ENCODE results near the gene TMEM248.
"Not testable (repeated sequence)": the region's sequence is repeated elsewhere in the genome, so short reads cannot be mapped to it uniquely, and the experiment has no call there.

DNA sequence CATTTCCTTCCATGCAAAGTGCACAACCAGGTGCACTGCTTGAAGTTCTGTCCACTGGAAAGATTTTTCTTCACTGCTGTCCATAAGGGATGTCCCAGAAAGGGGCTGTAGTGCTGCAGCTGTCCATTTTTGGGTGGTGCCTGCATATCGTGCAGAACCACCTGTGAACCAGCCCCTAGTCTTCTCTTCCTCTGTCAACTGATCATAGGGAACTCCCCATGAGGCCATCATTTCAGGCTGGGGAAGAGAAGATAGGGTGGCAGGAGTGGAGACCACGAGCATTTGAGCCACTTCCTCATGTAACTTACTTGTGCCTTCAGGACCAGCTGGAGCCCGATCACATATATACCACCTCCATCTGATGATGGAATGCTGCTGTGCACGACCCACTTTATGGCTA, 12.4 kb upstream of the TMEM248 start:
- not testable (repeated sequence) for TF ChIP-seq CTCF (IDR thresholded peaks at IDR 0.05); EP300 (IDR thresholded peaks at IDR 0.05; ENCODE audit: low read depth); POLR2A (IDR thresholded peaks at IDR 0.05); POLR2AphosphoS5 (IDR thresholded peaks at IDR 0.05)
